ENCODE results near the gene FAM9C. TPM values are rescaled to one million over a fixed set of nuclear protein-coding genes. Genes with fewer than 3 reads are reported as not detected.

FAM9C gene
- polyA plus RNA-seq, 1 experiment = 0.04 TPM

DNA sequence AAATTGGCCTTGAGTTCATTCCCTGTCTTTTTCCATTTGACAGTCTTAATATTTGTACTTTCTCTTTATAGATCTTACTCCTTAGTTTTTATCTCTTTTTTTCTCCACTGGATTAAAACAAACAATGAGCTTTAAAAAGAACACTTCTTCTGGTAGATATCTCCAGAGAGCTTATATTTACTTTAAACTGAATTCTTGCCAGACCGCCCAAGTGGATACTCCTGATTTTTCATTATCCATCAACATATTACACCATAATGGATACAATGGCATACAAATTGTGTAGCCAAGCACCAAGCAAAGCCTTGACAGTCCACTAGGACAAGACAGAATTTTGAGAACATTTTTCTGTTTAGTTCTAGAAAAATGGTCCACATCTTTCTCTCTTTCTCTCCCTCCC, 50.6 kb downstream of the FAM9C start:
- no peak overlapping the region for H3K4me3 ChIP-seq (ENCODE audit: low read depth, low read length)
- no peaks in the 10 kb centered on the region for H3K27me3 ChIP-seq (ENCODE audit: control insufficient read depth, insufficient read depth, low read length)
- ChIA-PET CTCF (interaction anchor here (1.0 to 1.2 kb wide), 2 partner anchors 47 to 513 kb away, joined by 3 to 5 read pairs; no protein-coding TSS in a partner anchor), POLR2A (interaction anchor here (0.6 kb wide), 1 partner anchor 47 kb away, joined by 3 read pairs; no protein-coding TSS in a partner anchor)
- no peak for DNase-seq (ENCODE audit: low read depth, low spot score)
- H3K9me3 ChIP-seq (ENCODE audit: control insufficient read depth, insufficient read depth, low read length) = no peaks in the 10 kb centered on the region
- no peak overlapping the region for H3K27ac ChIP-seq (ENCODE audit: low read depth, low read length)
- TF ChIP-seq, protein P1, sequence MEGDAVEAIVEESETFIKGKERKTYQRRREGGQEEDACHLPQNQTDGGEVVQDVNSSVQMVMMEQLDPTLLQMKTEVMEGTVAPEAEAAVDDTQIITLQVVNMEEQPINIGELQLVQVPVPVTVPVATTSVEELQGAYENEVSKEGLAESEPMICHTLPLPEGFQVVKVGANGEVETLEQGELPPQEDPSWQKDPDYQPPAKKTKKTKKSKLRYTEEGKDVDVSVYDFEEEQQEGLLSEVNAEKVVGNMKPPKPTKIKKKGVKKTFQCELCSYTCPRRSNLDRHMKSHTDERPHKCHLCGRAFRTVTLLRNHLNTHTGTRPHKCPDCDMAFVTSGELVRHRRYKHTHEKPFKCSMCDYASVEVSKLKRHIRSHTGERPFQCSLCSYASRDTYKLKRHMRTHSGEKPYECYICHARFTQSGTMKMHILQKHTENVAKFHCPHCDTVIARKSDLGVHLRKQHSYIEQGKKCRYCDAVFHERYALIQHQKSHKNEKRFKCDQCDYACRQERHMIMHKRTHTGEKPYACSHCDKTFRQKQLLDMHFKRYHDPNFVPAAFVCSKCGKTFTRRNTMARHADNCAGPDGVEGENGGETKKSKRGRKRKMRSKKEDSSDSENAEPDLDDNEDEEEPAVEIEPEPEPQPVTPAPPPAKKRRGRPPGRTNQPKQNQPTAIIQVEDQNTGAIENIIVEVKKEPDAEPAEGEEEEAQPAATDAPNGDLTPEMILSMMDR (IDR thresholded peaks at IDR 0.05; ENCODE audit: low read depth, low read length) = no peak

DNA sequence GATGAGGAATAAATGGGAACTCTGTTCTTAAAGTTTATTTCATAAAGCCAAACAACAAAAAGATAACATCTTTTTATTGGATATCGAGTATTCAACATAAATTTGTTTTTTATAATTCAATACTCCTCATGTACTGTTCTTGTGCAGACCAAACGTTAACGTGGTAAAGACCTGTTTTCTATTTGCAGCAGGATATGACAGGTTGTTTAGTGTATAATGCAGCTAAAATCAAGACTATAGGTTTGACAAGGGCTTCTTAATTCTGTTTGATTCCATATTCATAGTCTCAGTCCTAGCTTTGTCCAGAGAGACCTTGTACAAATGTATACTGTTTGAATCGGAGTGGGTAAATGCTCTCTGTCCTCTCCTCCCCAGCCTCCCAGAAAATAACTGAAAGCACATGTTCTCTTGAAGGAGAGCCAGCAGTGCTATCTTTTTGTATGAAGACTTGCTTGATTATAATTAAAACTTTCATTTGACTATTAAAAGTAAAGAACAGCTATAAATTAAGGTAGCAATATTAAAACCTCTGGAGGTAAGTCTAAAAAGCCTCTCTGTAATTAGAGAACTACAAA, 51.8 kb downstream of the FAM9C start:
- POLR2A ChIA-PET = no interaction called here
- no peak overlapping the region for H3K27ac ChIP-seq (ENCODE audit: low read depth, low read length)
- no peaks in the 10 kb centered on the region for H3K27me3 ChIP-seq (ENCODE audit: control insufficient read depth, insufficient read depth, low read length)
- no peaks in the 10 kb centered on the region for H3K9me3 ChIP-seq (ENCODE audit: control insufficient read depth, insufficient read depth, low read length)
- TF ChIP-seq, protein P1 (IDR thresholded peaks at IDR 0.05; ENCODE audit: low read depth, low read length) = no peak
- H3K4me3 ChIP-seq (ENCODE audit: low read depth, low read length) = no peak overlapping the region
- CTCF ChIA-PET = no interaction called here
- no peak for DNase-seq (ENCODE audit: low read depth, low spot score)

- TF ChIP-seq, protein P1 (IDR thresholded peaks at IDR 0.05; ENCODE audit: low read depth, low read length) = no peak
- no peaks in the 10 kb centered on the region for H3K9me3 ChIP-seq (ENCODE audit: control insufficient read depth, insufficient read depth, low read length)
- H3K27me3 ChIP-seq (ENCODE audit: control insufficient read depth, insufficient read depth, low read length) = no peaks in the 10 kb centered on the region
- no peak overlapping the region for H3K27ac ChIP-seq (ENCODE audit: low read depth, low read length)
- POLR2A ChIA-PET = no interaction called here
- no peak overlapping the region for H3K4me3 ChIP-seq (ENCODE audit: low read depth, low read length)
- CTCF ChIA-PET = interaction anchor here (0.6 kb wide), 1 partner anchor 654 kb away, joined by 3 read pairs; no protein-coding TSS in a partner anchor
- no peak for DNase-seq (ENCODE audit: low read depth, low spot score)
Measured at GRCh38 chrX:12991575-12991974, 52.8 kb downstream of the FAM9C start.

- POLR2A ChIA-PET = no interaction called here
- DNase-seq (ENCODE audit: low read depth, low spot score) = no peak
- H3K27ac ChIP-seq (ENCODE audit: low read depth, low read length) = no peak overlapping the region
Measured at GRCh38 chrX:12989461-12989860, 55.0 kb downstream of the FAM9C start.

GRCh38 chrX:12988797-12989196, 55.6 kb downstream of the FAM9C start:
- POLR2A ChIA-PET = no interaction called here
- TF ChIP-seq, protein P1 (IDR thresholded peaks at IDR 0.05; ENCODE audit: low read depth, low read length) = no peak
- CTCF ChIA-PET = no interaction called here
- DNase-seq (ENCODE audit: low read depth, low spot score) = no peak
- Histone ChIP-seq H3K27me3 (ENCODE audit: control insufficient read depth, insufficient read depth, low read length) (no peaks in the 10 kb centered on the region), H3K9me3 (ENCODE audit: control insufficient read depth, insufficient read depth, low read length) (no peaks in the 10 kb centered on the region), H3K27ac (ENCODE audit: low read depth, low read length) (no peak overlapping the region), H3K4me3 (ENCODE audit: low read depth, low read length) (no peak overlapping the region)

More at GRCh38 chrX:12989461-12989860, 55.0 kb downstream of the FAM9C start:
- TF ChIP-seq, protein P1 (IDR thresholded peaks at IDR 0.05; ENCODE audit: low read depth, low read length) = no peak
- Histone ChIP-seq H3K9me3 (ENCODE audit: control insufficient read depth, insufficient read depth, low read length) (no peaks in the 10 kb centered on the region), H3K4me3 (ENCODE audit: low read depth, low read length) (no peak overlapping the region), H3K27me3 (ENCODE audit: control insufficient read depth, insufficient read depth, low read length) (no peaks in the 10 kb centered on the region)
- CTCF ChIA-PET = no interaction called here
